GM23338 (cell line): ENCODE data around the gene SLC22A17. TPM values are rescaled to one million over a fixed set of nuclear protein-coding genes. Genes with fewer than 3 reads are reported as not detected.
"Not testable (repeated sequence)": the region's sequence is repeated elsewhere in the genome, so short reads cannot be mapped to it uniquely, and the experiment has no call there.

Experiments
- ATAC-seq: fragments of 200-7000 bp; cut with Tn5 transposase; 3 replicates; pipeline ENCODE4 v1.9.1; 2020
- DNase-seq: peaks from one replicate; pipeline ENCODE4 v3.0.0-alpha.2; 2015; ENCODE audit warnings: low spot score
- H2AFZ ChIP-seq: fragments of 200-600 bp; sonication (generic); 2 replicates; pipeline ENCODE4 v1.8.0; 2016; ENCODE audit warnings: antibody characterized with exemption, mild to moderate bottlenecking, moderate library complexity
- H3F3A ChIP-seq: fragments of 200-600 bp; sonication (generic); replicated peaks from 2 replicates; pipeline ENCODE4 v1.8.0; 2017; ENCODE audit warnings: antibody characterized with exemption, mixed run types, low read depth
- H3K27ac ChIP-seq: fragments of 200-600 bp; sonication (generic); 2 replicates; pipeline ENCODE4 v1.6.1; 2016; ENCODE audit warnings: low read depth
- H3K27me3 ChIP-seq: fragments of 200-600 bp; sonication (generic); 2 replicates; pipeline ENCODE4 v1.8.0; 2016; ENCODE audit warnings: mild to moderate bottlenecking, mixed run types, moderate library complexity; ENCODE audit not compliant: insufficient read depth
- H3K36me3 ChIP-seq: fragments of 200-600 bp; sonication (generic); 2 replicates; pipeline ENCODE4 v1.8.0; 2016; ENCODE audit warnings: mild to moderate bottlenecking; ENCODE audit not compliant: insufficient read depth
- H3K4me1 ChIP-seq: fragments of 200-600 bp; sonication (generic); 2 replicates; pipeline ENCODE4 v1.8.0; 2016; ENCODE audit warnings: mild to moderate bottlenecking, moderate library complexity; ENCODE audit not compliant: insufficient read depth
- H3K4me2 ChIP-seq: fragments of 200-600 bp; sonication (generic); 2 replicates; pipeline ENCODE4 v1.7.1; 2017; ENCODE audit warnings: mixed run types
- H3K4me3 ChIP-seq: fragments of 200-600 bp; sonication (generic); 2 replicates; pipeline ENCODE4 v1.6.1; 2016; ENCODE audit warnings: mixed run types
- H3K79me2 ChIP-seq: fragments of 200-600 bp; sonication (generic); replicated peaks from 2 replicates; pipeline ENCODE4 v1.8.0; 2017; ENCODE audit warnings: mild to moderate bottlenecking; ENCODE audit not compliant: insufficient read depth
- H3K9me2 ChIP-seq: fragments of 200-600 bp; sonication (generic); 2 replicates; pipeline ENCODE4 v1.8.0; 2017; ENCODE audit not compliant: insufficient read depth
- H4K20me1 ChIP-seq: fragments of 200-600 bp; sonication (generic); replicated peaks from 2 replicates; pipeline ENCODE4 v1.8.0; 2017; ENCODE audit warnings: mild to moderate bottlenecking; ENCODE audit not compliant: insufficient read depth
- H3K27ac Mint-ChIP-seq: 2 replicates; pipeline ENCODE4 v1.8.0; 2020; ENCODE audit warnings: inconsistent platforms, mild to moderate bottlenecking, moderate library complexity, mixed read lengths
- H3K27me3 Mint-ChIP-seq: 3 replicates; pipeline ENCODE4 v1.8.0; 2022; ENCODE audit warnings: low read depth, mild to moderate bottlenecking, moderate library complexity, mixed read lengths, inconsistent platforms; ENCODE audit not compliant: insufficient read depth, poor library complexity
- H3K36me3 Mint-ChIP-seq: 3 replicates; pipeline ENCODE4 v1.8.0; 2021; ENCODE audit warnings: low read depth, mild to moderate bottlenecking, inconsistent platforms, moderate library complexity, mixed read lengths
- H3K4me1 Mint-ChIP-seq: 3 replicates; pipeline ENCODE4 v1.8.0; 2020; ENCODE audit warnings: mild to moderate bottlenecking, inconsistent platforms, mixed read lengths
- H3K4me3 Mint-ChIP-seq: 3 replicates; pipeline ENCODE4 v1.8.0; 2021; ENCODE audit warnings: moderate library complexity, mild to moderate bottlenecking, inconsistent platforms, mixed read lengths
- H3K9me3 Mint-ChIP-seq: 3 replicates; pipeline ENCODE4 v1.8.0; 2020; ENCODE audit warnings: moderate library complexity, mild to moderate bottlenecking, inconsistent platforms, mixed read lengths
- CREB1 ChIP-seq: fragments of 250-450 bp; sonication (Bioruptor Pico); IDR thresholded peaks from 2 replicates; pipeline ENCODE4 v1.5.0; 2020; ENCODE audit warnings: low read depth, mild to moderate bottlenecking, moderate library complexity
- ETS1 ChIP-seq: IDR thresholded peaks from 2 replicates; pipeline ENCODE4 v1.6.1; 2016; ENCODE audit warnings: antibody characterized with exemption
- EZH2 ChIP-seq: fragments of 200-600 bp; sonication (generic); IDR thresholded peaks from one replicate; pipeline ENCODE4 v1.8.0; 2017; ENCODE audit warnings: antibody characterized with exemption, mild to moderate bottlenecking, low read depth; ENCODE audit not compliant: unreplicated experiment
- EZH2phosphoT487 ChIP-seq: fragments of 200-600 bp; sonication (generic); IDR thresholded peaks from one replicate; pipeline ENCODE4 v1.8.1; 2018; ENCODE audit warnings: antibody characterized with exemption; ENCODE audit not compliant: unreplicated experiment
- JUNB ChIP-seq: IDR thresholded peaks from one replicate; pipeline ENCODE4 v1.6.1; 2016; ENCODE audit warnings: antibody characterized with exemption; ENCODE audit not compliant: unreplicated experiment
- NANOG ChIP-seq: IDR thresholded peaks from 2 replicates; pipeline ENCODE4 v1.6.1; 2016; ENCODE audit warnings: antibody characterized with exemption, borderline replicate concordance
- POLR2AphosphoS5 ChIP-seq: IDR thresholded peaks from 2 replicates; pipeline ENCODE4 v1.6.1; 2016; ENCODE audit warnings: antibody characterized with exemption, low read depth
- REST ChIP-seq: IDR thresholded peaks from one replicate; pipeline ENCODE4 v1.6.1; 2018; ENCODE audit warnings: antibody characterized with exemption; ENCODE audit not compliant: unreplicated experiment
- STAT1 ChIP-seq: IDR thresholded peaks from one replicate; pipeline ENCODE4 v1.6.1; 2016; ENCODE audit warnings: antibody characterized with exemption; ENCODE audit not compliant: unreplicated experiment
- ZNF114 ChIP-seq: fragments of 250-450 bp; sonication (Bioruptor Pico); IDR thresholded peaks from 2 replicates; pipeline ENCODE4 v1.5.0; 2020; ENCODE audit warnings: mild to moderate bottlenecking, moderate library complexity
- ZNF331 ChIP-seq: fragments of 250-450 bp; sonication (Bioruptor Pico); IDR thresholded peaks from 2 replicates; pipeline ENCODE4 v1.5.0; 2020; ENCODE audit warnings: low read depth, mild to moderate bottlenecking, moderate library complexity
- ZNF462 ChIP-seq: fragments of 250-450 bp; sonication (Bioruptor Pico); IDR thresholded peaks from 2 replicates; pipeline ENCODE4 v1.5.0; 2020; ENCODE audit warnings: mild to moderate bottlenecking, moderate library complexity
- polyA plus RNA-seq: library from polyadenylated mRNA; unstranded; fragments of >200 nt; fragmentation: Nextera tagmentation; extraction: Ambion mirVana; gene quantifications from 2 replicates; pipeline ENCODE4 v1.2.1, GENCODE V29; 2016
- total RNA-seq: library from RNA; depleted of rRNA; stranded (reverse); fragments of >200 nt; shearing (Covaris generic); gene quantifications from 2 replicates; pipeline ENCODE4 v1.2.3, GENCODE V29; 2014

Gene SLC22A17
- total and polyA plus RNA-seq, 2 experiments from 2014 or later, result 28.6 to 56.6 TPM

GRCh38 chr14:23400496-23401149 is 47.9 kb upstream of the SLC22A17 start:
- not testable (repeated sequence) for H3K9me3 Mint-ChIP-seq, H3K4me2 ChIP-seq, H3K4me3 ChIP-seq, DNase-seq, ATAC-seq, H4K20me1 ChIP-seq, H3F3A ChIP-seq, H2AFZ ChIP-seq, H3K36me3 ChIP-seq, H3K79me2 ChIP-seq, H3K36me3 Mint-ChIP-seq, H3K4me1 Mint-ChIP-seq, H3K27me3 ChIP-seq, H3K9me2 ChIP-seq, H3K4me3 Mint-ChIP-seq, H3K27ac ChIP-seq, H3K27ac Mint-ChIP-seq, H3K4me1 ChIP-seq
- H3K27me3 Mint-ChIP-seq, result peaks cover 15% of the 10 kb centered on the region

GRCh38 chr14:23399591-23399990 is 46.9 kb upstream of the SLC22A17 start:
- Mint-ChIP-seq H3K27ac (no peak overlapping the region), H3K4me1 (peaks cover 3% of the 10 kb centered on the region; the same call in 1 of the 3 replicates), H3K27me3 (peaks cover 10% of the 10 kb centered on the region), H3K4me3 (no peak overlapping the region), H3K9me3 (no peaks in the 10 kb centered on the region; the same call in 2 of the 3 replicates), H3K36me3 (no peaks in the 10 kb centered on the region; the same call in 2 of the 3 replicates)
- no peak overlapping the region for H3K27ac ChIP-seq
- H3K9me2 ChIP-seq, result no peaks in the 10 kb centered on the region; the same call in 1 of the 2 replicates
- H3K4me2 ChIP-seq, result no peak overlapping the region
- H4K20me1 ChIP-seq, result no peaks in the 10 kb centered on the region
- no peak overlapping the region for H2AFZ ChIP-seq
- H3K36me3 ChIP-seq, result no peaks in the 10 kb centered on the region
- H3F3A ChIP-seq, result no peaks in the 10 kb centered on the region
- no peaks in the 10 kb centered on the region for H3K27me3 ChIP-seq
- no peak overlapping the region for H3K4me3 ChIP-seq
- DNase-seq, result no peak
- H3K4me1 ChIP-seq, result no peaks in the 10 kb centered on the region
- no peaks in the 10 kb centered on the region for H3K79me2 ChIP-seq
- no peak for ATAC-seq
- no peak for TF ChIP-seq POLR2AphosphoS5
- no peak for TF ChIP-seq REST
- no peak for TF ChIP-seq ETS1
- no peak for TF ChIP-seq EZH2phosphoT487
- no peak for TF ChIP-seq ZNF114
- TF ChIP-seq NANOG, result no peak
- no peak for TF ChIP-seq STAT1
- TF ChIP-seq ZNF331 (CRISPR knock-in tag), result no peak
- no peak for TF ChIP-seq JUNB
- no peak for TF ChIP-seq EZH2
- TF ChIP-seq ZNF462, result no peak
- no peak for TF ChIP-seq CREB1 (CRISPR knock-in tag)
